HFF-Myc (cell line): Measurements from ENCODE around the gene BTBD7.

ENCODE experiments used
- DNase-seq: peaks from one replicate; pipeline ENCODE4 v3.0.0-alpha.2; 2011; ENCODE audit warnings: low read depth; ENCODE audit errors: extremely low read depth
- H3K4me3 ChIP-seq: replicated peaks from 2 replicates; pipeline ENCODE4 v1.5.1; 2011; ENCODE audit warnings: low read depth, mild to moderate bottlenecking, control low read depth, low read length
- TF ChIP-seq, protein P1 (sequence below): IDR thresholded peaks from 2 replicates; pipeline ENCODE4 v1.5.1; 2012; ENCODE audit warnings: mild to moderate bottlenecking, low read depth, low read length, control low read depth; ENCODE audit errors: missing control alignments

The BTBD7 gene

DNA sequence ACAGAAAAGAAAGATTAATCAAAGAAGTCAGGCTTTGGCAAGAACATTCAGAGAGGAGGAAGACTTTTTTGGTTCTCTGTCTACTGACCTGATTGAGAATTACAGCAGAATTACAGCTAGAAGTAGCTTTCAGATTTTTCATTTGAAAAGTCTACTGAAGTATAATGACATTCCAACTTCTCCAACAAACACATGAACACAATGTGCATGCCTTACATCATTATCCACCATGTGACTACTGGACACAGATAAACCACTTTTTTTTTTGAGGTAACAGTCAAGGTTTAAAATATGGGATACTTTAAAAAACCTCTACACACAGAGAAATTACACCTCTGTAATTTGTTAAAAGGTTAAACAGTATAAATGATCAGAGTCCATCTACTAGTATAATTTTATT lies 12.3 kb downstream of the BTBD7 start:
- TF ChIP-seq, protein P1, sequence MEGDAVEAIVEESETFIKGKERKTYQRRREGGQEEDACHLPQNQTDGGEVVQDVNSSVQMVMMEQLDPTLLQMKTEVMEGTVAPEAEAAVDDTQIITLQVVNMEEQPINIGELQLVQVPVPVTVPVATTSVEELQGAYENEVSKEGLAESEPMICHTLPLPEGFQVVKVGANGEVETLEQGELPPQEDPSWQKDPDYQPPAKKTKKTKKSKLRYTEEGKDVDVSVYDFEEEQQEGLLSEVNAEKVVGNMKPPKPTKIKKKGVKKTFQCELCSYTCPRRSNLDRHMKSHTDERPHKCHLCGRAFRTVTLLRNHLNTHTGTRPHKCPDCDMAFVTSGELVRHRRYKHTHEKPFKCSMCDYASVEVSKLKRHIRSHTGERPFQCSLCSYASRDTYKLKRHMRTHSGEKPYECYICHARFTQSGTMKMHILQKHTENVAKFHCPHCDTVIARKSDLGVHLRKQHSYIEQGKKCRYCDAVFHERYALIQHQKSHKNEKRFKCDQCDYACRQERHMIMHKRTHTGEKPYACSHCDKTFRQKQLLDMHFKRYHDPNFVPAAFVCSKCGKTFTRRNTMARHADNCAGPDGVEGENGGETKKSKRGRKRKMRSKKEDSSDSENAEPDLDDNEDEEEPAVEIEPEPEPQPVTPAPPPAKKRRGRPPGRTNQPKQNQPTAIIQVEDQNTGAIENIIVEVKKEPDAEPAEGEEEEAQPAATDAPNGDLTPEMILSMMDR = no peak
- DNase-seq = no peak
- no peak overlapping the region for H3K4me3 ChIP-seq

DNA sequence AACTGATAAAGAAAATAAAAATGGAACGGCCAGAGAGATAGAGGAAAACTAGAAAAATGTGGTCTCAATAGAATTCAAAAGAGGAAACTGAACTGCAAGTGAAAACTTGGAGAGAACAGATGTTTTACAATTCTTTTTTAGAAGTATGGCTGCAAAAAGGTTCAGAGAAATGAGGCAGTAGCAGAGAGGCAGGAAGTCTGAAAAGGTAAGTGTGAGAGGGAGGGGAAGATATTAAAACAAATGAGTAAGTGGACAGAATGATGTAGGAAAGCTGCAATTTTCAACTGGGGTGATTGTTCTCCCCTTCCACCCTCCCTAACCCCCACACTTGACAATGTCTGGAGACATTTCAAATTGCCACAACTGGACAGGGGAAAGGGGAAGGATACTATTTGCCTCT lies 12.9 kb downstream of the BTBD7 start:
- DNase-seq = no peak
- no peak overlapping the region for H3K4me3 ChIP-seq
- TF ChIP-seq, protein P1 = no peak

DNA sequence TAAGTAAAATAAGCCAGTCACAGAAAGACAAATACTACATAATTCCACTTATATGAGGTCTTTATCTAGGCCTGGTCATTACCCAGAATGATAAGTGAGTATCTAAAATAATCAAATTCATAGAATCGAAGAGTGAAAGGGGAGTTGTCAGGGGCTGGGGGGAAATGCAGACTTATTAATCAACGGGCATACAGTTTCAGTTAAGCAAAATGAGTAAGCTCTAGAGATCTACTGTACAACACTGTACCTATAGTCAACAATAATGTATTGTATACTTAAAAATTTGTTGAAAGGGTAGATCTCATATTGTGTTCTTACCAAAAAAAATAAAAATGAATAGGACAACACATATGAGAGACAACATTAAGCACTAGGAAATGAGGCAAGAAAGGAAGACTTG lies 13.3 kb downstream of the BTBD7 start:
- TF ChIP-seq, protein P1 = no peak
- no peak for DNase-seq
- no peak overlapping the region for H3K4me3 ChIP-seq

DNA sequence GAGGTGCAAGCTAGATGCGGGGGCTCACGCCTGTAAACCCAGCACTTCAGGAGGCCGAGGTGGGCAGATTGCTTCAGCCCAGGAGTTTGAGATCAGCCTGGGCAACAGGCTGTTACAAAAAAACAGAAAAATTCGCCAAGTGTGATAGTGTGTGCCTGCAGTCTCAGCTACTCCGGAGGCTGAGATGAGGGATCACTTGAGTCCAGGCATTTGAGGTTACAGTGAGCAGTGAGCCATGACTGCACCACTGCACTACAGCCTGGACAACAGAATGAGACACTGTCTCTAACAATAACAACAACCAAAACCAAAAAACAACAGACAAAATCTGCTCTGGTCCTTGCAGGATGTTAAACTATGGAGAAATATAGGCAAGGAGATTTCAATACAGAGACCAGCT lies 13.9 kb downstream of the BTBD7 start:
- H3K4me3 ChIP-seq = no peak overlapping the region
- TF ChIP-seq, protein P1 = no peak
- no peak for DNase-seq

DNA sequence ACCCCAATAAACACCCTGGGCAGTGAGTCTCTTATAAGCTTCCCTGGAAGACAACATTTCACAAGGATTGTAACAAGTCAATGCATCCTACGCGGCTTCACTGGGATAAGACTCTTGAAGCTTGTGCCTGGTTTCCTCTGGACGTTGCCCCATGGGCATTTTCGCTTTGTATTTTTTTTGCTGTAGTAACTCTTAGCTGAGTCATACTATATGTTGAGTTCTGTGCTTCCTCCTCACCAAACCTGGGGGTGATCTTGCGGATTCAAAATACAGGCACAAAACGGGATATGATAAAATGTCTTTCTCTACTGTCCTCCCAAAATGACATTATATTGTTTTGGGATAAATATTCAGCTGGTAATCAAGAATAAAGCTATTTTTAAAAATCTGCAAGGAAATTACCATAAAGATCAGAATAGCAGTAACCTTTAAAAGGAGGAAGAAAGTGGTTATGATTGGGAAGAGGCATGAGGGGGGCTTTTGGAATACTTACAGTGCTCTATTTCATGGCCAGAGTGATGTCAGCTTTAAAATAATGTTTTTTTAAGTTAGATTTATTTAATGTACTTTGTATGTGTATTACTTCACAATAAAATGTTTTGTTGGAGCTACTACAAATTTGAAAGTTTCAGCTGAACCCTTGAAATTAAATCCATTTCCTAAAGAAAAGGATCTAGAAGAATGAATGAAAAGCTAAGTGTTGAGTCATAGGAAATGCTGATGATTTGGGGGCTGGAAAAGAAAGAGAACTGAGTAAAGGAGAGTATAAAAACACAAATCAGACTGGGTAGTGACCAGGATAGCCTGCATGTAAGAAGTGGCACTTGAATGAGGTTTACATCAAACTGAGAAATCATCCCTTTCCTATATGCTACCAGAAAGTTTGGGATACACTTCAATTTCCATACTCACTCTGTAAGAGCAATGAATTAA lies 14.7 kb downstream of the BTBD7 start:
- no peak for DNase-seq
- H3K4me3 ChIP-seq = no peak overlapping the region
- TF ChIP-seq, protein P1 = no peak

DNA sequence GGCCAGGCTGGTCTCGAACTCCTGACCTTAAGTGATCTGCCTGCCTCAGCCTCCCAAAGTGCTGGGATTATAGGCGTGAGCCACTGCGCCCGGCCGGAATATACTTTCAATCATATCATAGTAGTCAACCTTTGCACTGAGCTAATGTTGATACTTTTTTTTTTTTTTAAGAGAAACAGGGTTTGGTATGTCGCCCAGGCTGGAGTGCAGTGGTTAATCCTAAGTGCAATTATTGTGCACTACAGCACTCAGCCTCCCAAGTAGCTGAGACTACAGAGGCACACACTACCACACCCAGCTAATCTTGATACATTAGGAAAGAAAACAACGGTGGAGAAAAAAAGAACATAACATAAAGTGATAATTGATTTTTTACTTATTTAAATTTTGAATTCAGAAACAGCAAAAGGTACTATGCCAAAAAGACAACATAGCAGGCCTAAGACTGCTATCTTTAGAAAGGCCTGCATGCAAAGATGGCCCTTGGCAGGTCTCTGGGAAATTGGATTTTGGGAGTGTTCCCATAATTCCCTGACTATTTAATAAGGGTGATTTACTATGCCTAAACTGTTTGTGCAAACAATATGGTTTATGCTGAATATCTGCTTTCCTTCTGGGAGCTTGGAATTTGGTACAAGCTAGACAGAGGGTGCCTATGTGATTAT lies 15.5 kb downstream of the BTBD7 start:
- H3K4me3 ChIP-seq = no peak overlapping the region
- DNase-seq = no peak
- TF ChIP-seq, protein P1 = no peak
